Ishikawa (cell line): ENCODE results near the gene KIF3C.

ENCODE experiments used
- CEBPB ChIP-seq: IDR thresholded peaks from 2 replicates; pipeline ENCODE4 v1.6.1; 2012
- CREB1 ChIP-seq: IDR thresholded peaks from 2 replicates; pipeline ENCODE4 v1.6.1; 2012; ENCODE audit warnings: low read depth
- EGR1 ChIP-seq: IDR thresholded peaks from 2 replicates; pipeline ENCODE4 v1.6.1; 2012
- EP300 ChIP-seq: IDR thresholded peaks from 2 replicates; pipeline ENCODE4 v1.6.1; 2012; ENCODE audit warnings: borderline replicate concordance
- FOXM1 ChIP-seq: IDR thresholded peaks from 2 replicates; pipeline ENCODE4 v1.6.1; 2012; ENCODE audit warnings: low read depth, borderline replicate concordance
- NFIC ChIP-seq: IDR thresholded peaks from 2 replicates; pipeline ENCODE4 v1.6.1; 2012
- RAD21 ChIP-seq: IDR thresholded peaks from 2 replicates; pipeline ENCODE4 v1.6.1; 2012; ENCODE audit warnings: low read depth
- TAF1 ChIP-seq: IDR thresholded peaks from 2 replicates; pipeline ENCODE4 v1.6.1; 2012; ENCODE audit warnings: low read depth, mild to moderate bottlenecking
- TCF12 ChIP-seq: IDR thresholded peaks from 2 replicates; pipeline ENCODE4 v1.6.1; 2012; ENCODE audit warnings: low read depth
- TEAD4 ChIP-seq: IDR thresholded peaks from 2 replicates; pipeline ENCODE4 v1.6.1; 2012
- YY1 ChIP-seq: IDR thresholded peaks from 2 replicates; pipeline ENCODE4 v1.6.1; 2012; ENCODE audit warnings: low read depth
- ZBTB7A ChIP-seq: IDR thresholded peaks from 2 replicates; pipeline ENCODE4 v1.6.1; 2012; ENCODE audit warnings: low read depth
- TF ChIP-seq, protein P1 (sequence below): IDR thresholded peaks from 2 replicates; pipeline ENCODE4 v1.6.1; 2012
- TF ChIP-seq, protein P2 (sequence below): IDR thresholded peaks from 2 replicates; pipeline ENCODE4 v1.6.1; 2012; ENCODE audit warnings: low read depth, mild to moderate bottlenecking
- TF ChIP-seq, protein P3 (sequence below): IDR thresholded peaks from 2 replicates; pipeline ENCODE4 v1.6.1; 2012

The KIF3C gene

DNA sequence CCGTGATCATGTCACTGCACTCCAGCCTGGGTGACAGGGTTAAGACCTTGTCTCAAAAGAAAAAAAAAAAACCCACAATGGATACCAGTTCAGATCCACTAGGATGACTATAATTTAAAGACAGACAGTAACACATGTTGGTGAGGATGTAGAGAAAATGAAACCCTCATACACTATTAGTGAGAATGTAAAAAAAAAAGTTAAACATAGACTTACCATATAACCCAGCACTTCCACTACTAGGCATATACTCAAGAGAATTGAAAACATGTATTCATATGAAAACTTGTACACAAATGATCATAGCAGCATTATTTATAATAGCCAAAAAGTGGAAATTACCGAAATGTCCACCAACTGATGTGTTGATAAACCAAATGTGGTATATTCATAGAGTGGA, 48.7 kb downstream of the KIF3C start:
- TF ChIP-seq TCF12: no peak
- TF ChIP-seq TAF1: no peak
- no peak for TF ChIP-seq EGR1
- TF ChIP-seq CEBPB: no peak
- TF ChIP-seq, protein P1, sequence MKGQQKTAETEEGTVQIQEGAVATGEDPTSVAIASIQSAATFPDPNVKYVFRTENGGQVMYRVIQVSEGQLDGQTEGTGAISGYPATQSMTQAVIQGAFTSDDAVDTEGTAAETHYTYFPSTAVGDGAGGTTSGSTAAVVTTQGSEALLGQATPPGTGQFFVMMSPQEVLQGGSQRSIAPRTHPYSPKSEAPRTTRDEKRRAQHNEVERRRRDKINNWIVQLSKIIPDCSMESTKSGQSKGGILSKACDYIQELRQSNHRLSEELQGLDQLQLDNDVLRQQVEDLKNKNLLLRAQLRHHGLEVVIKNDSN: no peak
- TF ChIP-seq, protein P2, sequence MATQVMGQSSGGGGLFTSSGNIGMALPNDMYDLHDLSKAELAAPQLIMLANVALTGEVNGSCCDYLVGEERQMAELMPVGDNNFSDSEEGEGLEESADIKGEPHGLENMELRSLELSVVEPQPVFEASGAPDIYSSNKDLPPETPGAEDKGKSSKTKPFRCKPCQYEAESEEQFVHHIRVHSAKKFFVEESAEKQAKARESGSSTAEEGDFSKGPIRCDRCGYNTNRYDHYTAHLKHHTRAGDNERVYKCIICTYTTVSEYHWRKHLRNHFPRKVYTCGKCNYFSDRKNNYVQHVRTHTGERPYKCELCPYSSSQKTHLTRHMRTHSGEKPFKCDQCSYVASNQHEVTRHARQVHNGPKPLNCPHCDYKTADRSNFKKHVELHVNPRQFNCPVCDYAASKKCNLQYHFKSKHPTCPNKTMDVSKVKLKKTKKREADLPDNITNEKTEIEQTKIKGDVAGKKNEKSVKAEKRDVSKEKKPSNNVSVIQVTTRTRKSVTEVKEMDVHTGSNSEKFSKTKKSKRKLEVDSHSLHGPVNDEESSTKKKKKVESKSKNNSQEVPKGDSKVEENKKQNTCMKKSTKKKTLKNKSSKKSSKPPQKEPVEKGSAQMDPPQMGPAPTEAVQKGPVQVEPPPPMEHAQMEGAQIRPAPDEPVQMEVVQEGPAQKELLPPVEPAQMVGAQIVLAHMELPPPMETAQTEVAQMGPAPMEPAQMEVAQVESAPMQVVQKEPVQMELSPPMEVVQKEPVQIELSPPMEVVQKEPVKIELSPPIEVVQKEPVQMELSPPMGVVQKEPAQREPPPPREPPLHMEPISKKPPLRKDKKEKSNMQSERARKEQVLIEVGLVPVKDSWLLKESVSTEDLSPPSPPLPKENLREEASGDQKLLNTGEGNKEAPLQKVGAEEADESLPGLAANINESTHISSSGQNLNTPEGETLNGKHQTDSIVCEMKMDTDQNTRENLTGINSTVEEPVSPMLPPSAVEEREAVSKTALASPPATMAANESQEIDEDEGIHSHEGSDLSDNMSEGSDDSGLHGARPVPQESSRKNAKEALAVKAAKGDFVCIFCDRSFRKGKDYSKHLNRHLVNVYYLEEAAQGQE: no peak
- TF ChIP-seq CREB1: no peak
- TF ChIP-seq EP300: no peak
- no peak for TF ChIP-seq FOXM1
- TF ChIP-seq TEAD4: no peak
- no peak for TF ChIP-seq RAD21
- TF ChIP-seq, protein P3, sequence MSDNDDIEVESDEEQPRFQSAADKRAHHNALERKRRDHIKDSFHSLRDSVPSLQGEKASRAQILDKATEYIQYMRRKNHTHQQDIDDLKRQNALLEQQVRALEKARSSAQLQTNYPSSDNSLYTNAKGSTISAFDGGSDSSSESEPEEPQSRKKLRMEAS: no peak

DNA sequence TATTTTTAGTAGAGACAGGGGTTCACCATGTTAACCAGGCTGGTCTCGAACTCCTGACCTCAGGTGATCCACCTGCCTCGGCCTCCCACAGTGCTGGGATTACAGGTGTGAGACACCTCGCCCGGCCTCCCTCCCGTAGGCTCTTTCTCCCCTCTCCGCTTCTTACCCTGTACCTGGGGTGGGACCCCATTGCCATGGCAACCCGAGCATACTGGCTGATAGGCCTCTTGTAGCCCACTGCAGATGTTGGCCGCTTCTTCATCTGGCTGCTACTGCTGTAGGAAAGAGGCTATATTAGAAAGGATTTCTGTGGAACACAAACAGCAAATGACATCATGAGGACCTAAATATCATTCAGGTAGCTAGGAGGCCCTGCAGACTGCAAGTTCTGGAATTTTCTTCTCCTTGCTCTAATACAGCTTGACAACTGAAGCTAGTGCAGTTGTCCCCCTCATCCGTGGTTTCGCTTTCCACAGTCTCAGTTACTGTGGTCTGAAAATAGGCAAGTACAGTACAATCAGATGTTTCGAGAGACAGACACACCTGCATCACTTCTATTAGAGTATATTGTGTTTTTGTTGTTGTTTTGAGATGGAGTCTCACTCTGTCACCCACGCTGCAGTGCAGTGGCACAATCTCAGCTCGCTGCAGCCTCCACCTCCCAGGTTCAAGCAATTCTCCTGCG, 52.4 kb downstream of the KIF3C start:
- no peak for TF ChIP-seq ZBTB7A
- no peak for TF ChIP-seq TCF12
- no peak for TF ChIP-seq TAF1
- no peak for TF ChIP-seq YY1
- TF ChIP-seq, protein P2: no peak
- no peak for TF ChIP-seq TEAD4
- TF ChIP-seq, protein P3: no peak
- no peak for TF ChIP-seq CEBPB
- no peak for TF ChIP-seq CREB1
- TF ChIP-seq RAD21: no peak
- no peak for TF ChIP-seq EGR1
- no peak for TF ChIP-seq FOXM1

DNA sequence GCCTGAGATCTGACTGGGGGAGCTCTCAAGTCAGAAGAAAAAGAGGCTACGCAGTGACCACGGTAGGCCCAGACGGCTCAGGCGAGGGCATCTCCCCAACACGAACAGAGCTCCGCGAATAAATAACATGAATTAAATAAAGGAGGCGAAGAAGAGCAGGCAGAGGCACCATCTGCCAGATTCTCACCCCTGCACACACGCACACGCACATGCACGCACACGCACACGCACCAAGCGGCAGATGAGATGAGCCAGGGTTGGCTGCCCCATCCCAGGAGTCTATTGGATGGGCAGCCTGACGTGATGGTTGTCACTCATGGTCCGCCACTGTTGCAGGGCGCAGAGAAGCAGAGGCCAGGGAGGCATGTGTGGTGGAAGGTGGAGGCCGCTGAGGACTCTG, 53.6 kb downstream of the KIF3C start:
- TF ChIP-seq FOXM1 (no peak), TAF1 (no peak), CREB1 (no peak), TEAD4 (no peak), ZBTB7A (no peak), EGR1 (no peak), YY1 (no peak), CEBPB (no peak), EP300 (no peak), TCF12 (no peak), RAD21 (no peak), NFIC (no peak)
- TF ChIP-seq, protein P3: no peak
- TF ChIP-seq, protein P2: no peak
- TF ChIP-seq, protein P1: no peak

DNA sequence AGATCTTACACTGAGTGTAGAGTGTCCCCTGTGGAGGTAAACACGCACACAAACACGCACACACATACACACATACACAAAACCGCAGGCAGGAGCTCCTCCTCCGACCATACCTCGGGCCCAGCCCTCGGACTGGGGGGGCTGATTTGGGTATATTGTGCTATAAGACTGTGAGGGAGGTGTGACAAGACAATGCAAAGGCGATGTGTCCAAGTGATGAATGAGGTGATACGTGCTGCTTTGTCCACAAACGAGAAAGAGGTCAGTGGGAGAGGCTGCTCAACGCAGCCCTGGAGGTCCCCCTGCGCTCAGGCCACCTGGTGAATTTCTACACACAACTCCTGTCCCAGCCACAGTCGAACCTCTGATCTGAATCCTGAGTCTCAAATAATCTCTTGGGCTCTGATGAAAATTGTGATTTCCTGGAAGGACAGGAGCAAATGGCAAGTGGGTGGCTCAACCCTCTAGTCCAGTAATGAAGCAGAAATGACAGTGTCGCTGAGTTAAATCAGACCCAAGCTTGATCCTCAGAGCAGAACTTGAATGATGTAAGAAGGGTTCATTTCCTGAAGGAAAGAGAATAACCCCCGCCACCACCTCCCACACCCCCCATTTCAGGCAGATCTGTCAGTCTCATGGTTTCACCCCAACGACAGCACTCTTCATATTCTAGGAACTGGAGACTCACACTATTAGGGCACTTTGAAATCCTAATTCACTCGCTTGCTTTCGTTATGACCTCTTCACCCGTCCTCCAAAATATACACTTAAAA, 55.1 kb downstream of the KIF3C start:
- TF ChIP-seq EGR1: no peak
- TF ChIP-seq FOXM1: no peak
- TF ChIP-seq TEAD4: no peak
